Left lung (tissue), 10 donors: ENCODE data around the gene MUSK. TPM values are rescaled to one million over a fixed set of nuclear protein-coding genes. Genes with fewer than 3 reads are reported as not detected.

Experiments used
- ATAC-seq: fragments of 200-7000 bp; cut with Tn5 transposase; one replicate; pipeline ENCODE4 v1.9.1; 2020; ENCODE audit warnings: moderate library complexity
- DNase-seq, 4 donors: peaks; one replicate each; pipeline ENCODE4 v3.0.0-alpha.2; 2013 to 2020
- H3K27ac ChIP-seq, 2 donors: fragments of 200-600 bp; sonication (generic) in 1 of 2; one replicate each; pipeline versions ENCODE4 v1.5.0 to v1.8.0; 2020 to 2021
- H3K27me3 ChIP-seq, 2 donors: fragments of 200-600 bp; sonication (generic) in 1 of 2; one replicate each; pipeline versions ENCODE4 v1.5.0 to v1.8.0; 2020 to 2021
- H3K36me3 ChIP-seq, 2 donors: fragments of 200-600 bp; sonication (generic) in 1 of 2; one replicate each; pipeline versions ENCODE4 v1.5.0 to v1.8.0; 2020 to 2021
- H3K4me1 ChIP-seq, 2 donors: fragments of 200-600 bp; one replicate each; pipeline ENCODE4 v1.8.0; 2021
- H3K4me3 ChIP-seq, 2 donors: fragments of 200-600 bp; sonication (generic) in 1 of 2; one replicate each; pipeline versions ENCODE4 v1.5.0 to v1.8.0; 2020 to 2021; ENCODE audit warnings: mild to moderate bottlenecking in 1 of 2
- H3K9me3 ChIP-seq, 2 donors: fragments of 200-600 bp; sonication (generic) in 1 of 2; one replicate each; pipeline versions ENCODE4 v1.5.0 to v1.8.0; 2020 to 2021
- CTCF ChIP-seq, 2 donors: fragments of 200-600 bp; sonication (generic) in 1 of 2; IDR thresholded peaks; one replicate each; pipeline versions ENCODE4 v1.5.0 to v1.8.0; 2021; ENCODE audit warnings: antibody characterized with exemption in 2 of 2
- intact Hi-C, 2 donors: fragments of 100-400 bp; cut with DNase I; formaldehyde crosslinking; loops; one replicate each; pipeline versions ENCODE4 v1.11.2 to v1.14.2; 2022
- polyA plus RNA-seq, 6 donors: library from polyadenylated mRNA; unstranded; fragments of 120-200 nt; gene quantifications; one replicate each; pipeline ENCODE4 v1.2.1, GENCODE V29; 2013; ENCODE audit not compliant: insufficient read length in 6 of 6
- total RNA-seq, 2 donors: library from RNA; stranded (reverse); fragmentation: NEBNext Ultra II Directional; extraction: Animal tissue kit (Norgen Biotek cat#: 25700); gene quantifications; one replicate each; pipeline ENCODE4 v1.2.1, GENCODE V29; 2021
- donor health status: DM: no; HTN: yes; CAD: no.
- donor health status: DM: no; HTN: no; CAD: no.

MUSK gene
- total and polyA plus RNA-seq, 8 donors, result 0.33 to 1.1 (median 0.73) TPM

GRCh38 chr9:110755179-110755578 lies 86.6 kb downstream of the MUSK start:
- Histone ChIP-seq H3K9me3 (no peaks in the 10 kb centered on the region), H3K36me3 (no peaks in the 10 kb centered on the region), H3K27me3 (no peaks in the 10 kb centered on the region), H3K4me1 (no peaks in the 10 kb centered on the region), H3K4me3 (no peak overlapping the region), H3K27ac (no peak overlapping the region)
- intact Hi-C loops, result no loop called here
- DNase-seq (no peak), ATAC-seq (no peak)
- TF ChIP-seq CTCF (IDR thresholded peaks at IDR 0.05), result no peak

GRCh38 chr9:110758201-110758600 lies 89.6 kb downstream of the MUSK start:
- H3K27me3 ChIP-seq, result no peaks in the 10 kb centered on the region
- DNase-seq (no peak), ATAC-seq (no peak)
- no peak for TF ChIP-seq CTCF (IDR thresholded peaks at IDR 0.05)
- H3K9me3 ChIP-seq, result no peaks in the 10 kb centered on the region
- no peak overlapping the region for H3K4me3 ChIP-seq
- intact Hi-C loops, result no loop called here
- H3K27ac ChIP-seq, result no peak overlapping the region
- H3K36me3 ChIP-seq, result no peaks in the 10 kb centered on the region
- H3K4me1 ChIP-seq, result no peaks in the 10 kb centered on the region

GRCh38 chr9:110762783-110763182 lies 94.2 kb downstream of the MUSK start:
- Histone ChIP-seq H3K4me3 (no peak overlapping the region), H3K9me3 (no peaks in the 10 kb centered on the region), H3K4me1 (no peaks in the 10 kb centered on the region), H3K27ac (no peak overlapping the region), H3K27me3 (no peaks in the 10 kb centered on the region), H3K36me3 (no peaks in the 10 kb centered on the region)
- intact Hi-C loops, result no loop called here
- TF ChIP-seq CTCF (IDR thresholded peaks at IDR 0.05), result no peak
- DNase-seq, result no peak
- ATAC-seq, result no peak

- no peak for TF ChIP-seq CTCF (IDR thresholded peaks at IDR 0.05)
- DNase-seq (no peak), ATAC-seq (no peak)
- Histone ChIP-seq H3K36me3 (no peaks in the 10 kb centered on the region), H3K27ac (no peak overlapping the region), H3K9me3 (no peaks in the 10 kb centered on the region), H3K4me1 (no peaks in the 10 kb centered on the region), H3K4me3 (no peak overlapping the region), H3K27me3 (no peaks in the 10 kb centered on the region)
- intact Hi-C loops, result no loop called here
Measured at GRCh38 chr9:110763568-110763967, 95.0 kb downstream of the MUSK start.

GRCh38 chr9:110764006-110764405 lies 95.4 kb downstream of the MUSK start:
- no peak for TF ChIP-seq CTCF (IDR thresholded peaks at IDR 0.05)
- no peaks in the 10 kb centered on the region for H3K9me3 ChIP-seq
- ATAC-seq, result no peak
- H3K27me3 ChIP-seq, result no peaks in the 10 kb centered on the region
- no peaks in the 10 kb centered on the region for H3K36me3 ChIP-seq
- intact Hi-C loops, result no loop called here
- H3K4me3 ChIP-seq, result no peak overlapping the region
- H3K27ac ChIP-seq, result no peak overlapping the region
- no peak for DNase-seq
- no peaks in the 10 kb centered on the region for H3K4me1 ChIP-seq
